Measurements from ENCODE around the gene CROCC2.

The CROCC2 gene

GRCh38 chr2:240930631-240931318 lies 24.6 kb downstream of the CROCC2 start:
- peak in 8 of 10 donors; percentile 0 to 82 (median 12) for DNase-seq
- intact Hi-C loops (cut with DNase I): no loop called here

- intact Hi-C loops (cut with DNase I): no loop called here
- DNase-seq: peak in 8 of 10 donors; percentile 1 to 73 (median 9)
Observed at GRCh38 chr2:240931319-240931949, 25.3 kb downstream of the CROCC2 start.

GRCh38 chr2:240932001-240932723 lies 26.0 kb downstream of the CROCC2 start:
- DNase-seq: peak in 9 of 10 donors; percentile 2 to 56 (median 7)
- intact Hi-C loops (cut with DNase I): no loop called here

DNA sequence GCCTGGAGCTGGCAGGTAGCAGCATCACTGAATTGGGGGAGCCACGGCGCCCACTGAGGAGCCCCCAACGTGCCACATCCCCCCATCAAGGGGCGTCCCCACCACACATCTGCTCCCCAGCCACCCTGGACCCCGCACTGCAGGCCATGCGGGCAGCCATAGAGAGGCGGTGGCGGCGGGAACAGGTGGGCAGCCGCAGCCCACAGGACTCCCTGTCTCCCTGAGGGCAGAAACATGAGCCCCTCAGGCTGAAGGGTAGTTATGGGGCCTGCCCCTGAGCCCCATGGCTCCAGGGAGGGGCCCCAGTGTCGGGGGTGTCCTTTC lies 26.6 kb downstream of the CROCC2 start:
- peak in 6 of 10 donors; percentile 1 to 74 (median 12) for DNase-seq
- intact Hi-C loops (cut with DNase I): no loop called here

DNA sequence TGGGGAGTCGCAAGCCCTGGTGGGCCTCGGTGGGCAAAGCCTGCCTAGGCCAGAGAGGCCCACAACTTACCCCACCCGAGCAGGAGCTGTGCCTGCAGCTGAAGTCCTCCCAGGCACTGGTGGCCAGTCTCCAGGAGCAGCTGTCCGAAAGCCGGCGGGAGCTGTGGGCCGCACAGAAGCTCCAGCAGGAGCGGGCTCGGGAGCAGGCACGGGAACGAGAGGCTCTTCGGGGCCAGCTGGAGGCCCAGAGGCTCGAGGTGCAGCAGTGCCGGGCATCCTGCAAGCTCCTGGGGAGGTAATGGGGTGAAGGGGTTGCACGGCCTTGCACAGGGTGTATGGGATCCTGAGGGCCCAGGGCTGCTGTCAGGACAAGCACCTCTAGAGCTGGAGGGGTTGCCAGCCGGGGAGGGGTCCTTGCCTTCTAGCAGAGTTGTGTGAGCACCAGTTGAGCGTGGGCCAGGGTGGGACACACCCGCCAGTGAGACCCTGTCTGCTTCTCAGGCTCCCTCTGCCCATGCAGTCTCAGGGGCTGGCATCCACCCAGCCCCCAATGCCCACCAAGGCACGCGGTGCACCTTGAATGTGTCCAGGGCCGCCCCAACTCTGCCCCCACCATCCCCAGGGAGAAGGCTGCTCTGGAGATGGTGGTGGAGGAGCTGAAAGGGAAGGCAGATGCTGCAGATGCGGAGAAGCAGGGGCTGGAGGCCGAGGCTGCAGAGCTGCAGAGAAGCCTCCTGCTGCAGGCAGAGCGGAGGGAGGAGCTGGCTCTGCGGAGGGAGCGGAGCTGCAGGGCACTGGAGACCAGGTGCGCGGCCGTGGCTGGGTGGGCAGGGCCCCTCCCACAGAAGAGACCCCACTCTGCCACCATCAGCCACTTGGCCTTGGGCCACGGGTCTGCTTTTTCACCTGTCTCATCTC lies 27.2 kb downstream of the CROCC2 start:
- intact Hi-C loops (cut with DNase I): no loop called here
- peak in 9 of 10 donors; percentile 4 to 80 (median 7) for DNase-seq

GRCh38 chr2:240933966-240934700 lies 28.0 kb downstream of the CROCC2 start:
- intact Hi-C loops (cut with DNase I): no loop called here

DNA sequence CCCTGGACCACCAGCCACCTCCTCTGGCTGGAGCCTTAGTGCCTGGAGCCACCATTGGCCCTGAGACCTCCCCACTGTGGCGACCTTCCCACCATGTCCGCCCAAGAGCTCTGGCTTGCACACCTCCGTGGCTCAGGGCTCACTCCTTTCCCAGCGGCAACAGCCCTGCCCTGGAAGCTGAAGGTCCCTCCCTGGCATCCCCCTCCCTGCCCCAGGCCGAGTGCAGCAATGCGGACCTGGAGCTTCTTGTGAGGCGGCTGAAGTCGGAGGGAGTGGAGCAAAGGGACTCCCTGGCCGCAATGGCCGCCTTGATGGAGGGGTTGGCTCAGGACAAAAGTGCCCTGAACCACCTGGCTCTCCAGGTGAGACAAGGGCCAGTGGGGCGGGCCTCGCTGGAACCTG lies 28.6 kb downstream of the CROCC2 start:
- intact Hi-C loops (cut with DNase I): no loop called here
- peak in 5 of 10 donors; percentile 3 to 74 (median 50) for DNase-seq

More at GRCh38 chr2:240933966-240934700, 28.0 kb downstream of the CROCC2 start:
- DNase-seq: peak in 8 of 10 donors; percentile 3 to 72 (median 14)

- peak in 8 of 10 donors; percentile 4 to 79 (median 15) for DNase-seq
Observed at GRCh38 chr2:240935103-240935876, 29.2 kb downstream of the CROCC2 start.

DNA sequence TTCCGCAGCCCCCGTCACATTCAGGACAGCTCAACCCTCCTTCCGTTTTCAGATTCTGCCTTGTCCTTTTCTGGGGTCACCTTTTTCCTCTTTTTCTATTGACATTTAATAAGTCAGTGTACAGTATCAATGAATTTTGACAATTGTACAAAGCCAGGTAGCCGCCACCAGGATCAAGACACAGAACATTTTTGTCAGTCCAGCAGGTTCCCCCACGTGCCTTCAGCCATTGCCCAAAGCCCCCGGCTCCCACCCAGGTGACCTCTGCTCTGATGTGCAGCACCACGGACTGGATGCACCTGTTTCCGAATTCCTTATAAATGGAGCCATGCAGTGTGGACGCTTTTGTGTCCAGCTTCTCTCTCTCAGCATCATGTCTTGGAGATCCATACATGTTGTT lies 30.0 kb downstream of the CROCC2 start:
- intact Hi-C loops (cut with DNase I): no loop called here
- peak in 4 of 10 donors; percentile 2 to 17 (median 6) for DNase-seq

More at GRCh38 chr2:240935103-240935876, 29.2 kb downstream of the CROCC2 start:
- intact Hi-C loops (cut with DNase I): no loop called here

DNA sequence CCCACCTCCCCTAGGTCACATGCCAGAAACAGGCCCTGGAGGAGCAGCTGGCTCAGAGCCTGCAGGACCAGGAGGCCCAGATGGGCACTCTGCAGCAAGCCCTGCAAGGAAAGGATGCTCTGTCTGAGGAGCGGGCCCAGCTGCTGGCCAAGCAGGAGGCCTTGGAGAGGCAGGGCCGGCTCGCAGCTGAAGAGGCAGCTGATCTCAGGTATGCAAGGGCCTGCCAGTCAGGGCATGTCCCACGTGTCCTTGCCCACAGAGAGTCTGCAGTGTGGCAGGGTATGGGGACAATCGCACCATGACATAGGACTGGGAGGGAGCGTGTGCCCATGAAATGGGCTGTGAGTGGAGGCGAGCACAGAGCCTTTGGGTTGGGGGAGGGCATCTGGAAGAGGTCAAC lies 39.9 kb downstream of the CROCC2 start:
- intact Hi-C loops (cut with DNase I): no loop called here
- peak in 2 of 10 donors; percentile 1 to 55 for DNase-seq

DNA sequence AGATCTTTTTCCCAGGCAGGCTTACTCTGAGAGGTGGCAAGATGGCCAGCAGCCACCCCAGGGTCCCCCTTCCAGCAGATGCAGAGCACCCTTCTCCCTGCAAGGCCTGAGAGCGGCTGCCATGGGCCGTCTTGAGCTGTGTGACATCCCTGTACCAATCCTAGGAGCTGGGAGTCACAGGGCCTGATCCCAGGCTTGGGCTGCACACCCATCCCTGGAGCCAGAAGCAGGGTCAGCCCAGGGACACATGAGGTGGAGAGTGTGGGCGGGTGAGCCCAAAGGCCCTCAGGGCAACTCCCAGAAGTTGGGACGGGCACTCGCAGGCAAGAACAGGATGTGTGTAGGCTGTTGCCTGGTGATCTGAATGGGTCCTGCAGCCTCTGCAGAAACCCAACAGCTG lies 40.5 kb downstream of the CROCC2 start:
- DNase-seq: peak in 4 of 10 donors; percentile 3 to 79 (median 40)
- intact Hi-C loops (cut with DNase I): no loop called here

DNA sequence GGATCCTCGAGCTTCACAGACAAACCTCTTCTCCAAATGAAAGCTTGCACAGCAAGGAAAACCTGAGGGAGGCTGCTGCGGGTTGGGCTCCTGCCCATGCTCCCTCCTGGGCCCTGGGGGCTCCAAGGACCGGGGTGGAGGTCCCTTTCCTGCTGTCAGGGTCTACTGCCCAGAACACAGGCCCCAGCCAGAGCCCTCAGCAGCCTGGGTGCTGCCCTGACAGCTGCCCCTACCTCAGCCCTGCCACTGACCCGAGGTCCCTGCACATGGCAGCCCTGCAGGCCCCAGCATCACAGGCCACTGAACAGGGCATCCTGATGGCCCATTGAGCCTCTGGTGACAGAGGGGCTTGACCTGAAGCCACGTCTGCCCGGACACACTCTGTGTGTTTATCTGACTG lies 41.0 kb downstream of the CROCC2 start:
- peak in 5 of 10 donors; percentile 2 to 76 (median 12) for DNase-seq
- intact Hi-C loops (cut with DNase I): no loop called here

GRCh38 chr2:240947607-240948006 lies 41.5 kb downstream of the CROCC2 start:
- peak in 4 of 10 donors; percentile 0 to 77 (median 62) for DNase-seq
- intact Hi-C loops (cut with DNase I): no loop called here

- DNase-seq: peak in 3 of 10 donors; percentile 2 to 21 (median 5)
- intact Hi-C loops (cut with DNase I): no loop called here
Observed at GRCh38 chr2:240948086-240948485, 42.0 kb downstream of the CROCC2 start.

DNA sequence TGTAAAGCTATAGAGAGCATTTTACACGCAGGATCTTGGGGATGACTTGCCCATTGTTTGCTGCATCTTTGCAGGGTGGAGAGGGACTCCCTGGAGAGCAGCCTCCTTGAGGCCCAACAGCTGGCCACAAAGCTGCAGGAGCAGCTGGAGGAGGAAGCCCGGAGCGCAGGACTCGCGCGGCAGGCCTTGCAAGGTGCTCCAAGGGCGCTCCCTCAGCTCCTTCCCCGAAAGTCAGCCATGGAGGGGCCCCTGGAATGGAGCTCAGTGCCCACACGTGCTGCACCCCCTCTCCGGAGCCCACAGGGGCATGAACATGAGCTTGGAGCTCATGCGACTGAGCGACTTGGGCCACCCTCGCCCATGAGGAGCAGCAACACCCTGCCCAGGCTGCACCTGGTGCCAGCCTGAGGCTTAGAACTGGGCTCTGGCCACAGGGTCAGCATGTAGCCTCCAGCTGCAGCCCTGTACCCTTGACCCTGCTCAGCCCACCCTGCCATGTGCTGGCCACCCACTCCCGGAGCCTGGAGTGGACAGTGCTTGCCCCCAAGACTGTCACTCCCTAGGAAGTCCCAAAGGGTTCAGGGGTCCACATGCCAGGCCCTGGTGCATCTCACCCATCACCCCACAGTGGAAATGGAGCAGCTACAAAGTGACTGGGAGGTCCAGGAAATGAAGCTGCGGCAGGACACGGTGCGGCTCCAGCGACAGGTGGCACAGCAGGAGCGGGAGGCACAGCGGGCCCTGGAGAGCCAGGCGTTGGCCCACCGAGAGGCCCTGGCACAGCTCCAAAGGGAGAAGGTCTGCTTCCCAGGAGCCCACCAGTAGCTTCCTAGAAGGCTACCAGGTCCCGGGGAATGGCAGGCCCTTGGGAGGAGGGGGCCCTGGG lies 43.0 kb downstream of the CROCC2 start:
- peak in 6 of 10 donors; percentile 2 to 74 (median 37) for DNase-seq
- intact Hi-C loops (cut with DNase I): no loop called here

- DNase-seq: peak in 3 of 10 donors; percentile 12 to 44 (median 19)
Observed at GRCh38 chr2:240949791-240950705, 43.9 kb downstream of the CROCC2 start.

More at GRCh38 chr2:240949791-240950705, 43.9 kb downstream of the CROCC2 start:
- intact Hi-C loops (cut with DNase I): no loop called here
